Heart left ventricle (tissue), 13 donors: Measurements from ENCODE around the gene IL23R.

ENCODE experiments used
- POLR2A ChIP-seq, 2 donors: fragments of 450-650 bp; IDR thresholded peaks; one replicate each; pipeline ENCODE4 v1.6.1; 2017; ENCODE audit warnings: antibody characterized with exemption in 2 of 2, mild to moderate bottlenecking in 2 of 2, moderate library complexity in 2 of 2
- TF ChIP-seq, protein P1 (sequence below), 12 donors: fragments of 200-600 bp; sonication (generic) in 4 of 12; IDR thresholded peaks; one replicate each; pipeline versions ENCODE4 v1.5.0 to v1.8.0; 2018 to 2022; ENCODE audit warnings: antibody characterized with exemption in 12 of 12, mild to moderate bottlenecking in 5 of 12
- donor health status: ischemic (EF 13 %, LVEDD 7.1; RV severe dilation, severe dysfunction).
- donor health status: DM: no; HTN: yes; CAD: no.
- donor health status: DM: no; HTN: no; CAD: no.
- donor health status: ischemic (EF 25% LVEDD 6.9; RV normal size, moderate dysfunction).
- donor health status: ischemic (EF 25% LVEDD 5.7; RV mildly dilated, moderate dysfunction).
- donor health status: ischemic (EF 35%, LVEDD 5.7; RV mildly dilated, moderate dysfunction).
- donor health status: nonischemic (EF 11% LVEDD 7.7; RV severe dilation, severe dysfunction).
- donor health status: DM: yes; HTN: yes; CAD: no.
- donor health status: PGD.
- donor health status: ischemic (EF 29% LVEDD 5.4; RV normal size, mild dysfunction).
- donor health status: nonischemic (EF 23%, LVEDD 6.1; RV moderate dilation, normal function).

DNA sequence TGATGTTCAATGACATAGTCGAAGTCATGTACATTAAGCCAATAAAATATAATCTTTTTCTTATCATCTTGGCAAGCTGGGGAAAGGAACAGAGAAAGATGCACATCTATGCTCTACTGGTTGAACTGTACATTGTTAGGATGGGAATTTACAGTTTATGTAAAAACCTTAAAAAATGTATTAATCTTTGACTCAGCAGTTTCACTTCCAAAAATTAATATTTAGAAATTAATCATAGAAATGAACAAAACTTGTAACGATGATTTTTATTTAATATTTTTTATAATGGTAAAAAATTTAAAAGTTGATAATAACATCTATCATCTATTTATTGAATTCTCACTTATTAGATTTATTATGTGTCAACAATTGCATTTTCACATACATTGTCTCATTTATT, 25.8 kb upstream of the IL23R start:
- TF ChIP-seq POLR2A (IDR thresholded peaks at IDR 0.05), result no peak
- TF ChIP-seq, protein P1, sequence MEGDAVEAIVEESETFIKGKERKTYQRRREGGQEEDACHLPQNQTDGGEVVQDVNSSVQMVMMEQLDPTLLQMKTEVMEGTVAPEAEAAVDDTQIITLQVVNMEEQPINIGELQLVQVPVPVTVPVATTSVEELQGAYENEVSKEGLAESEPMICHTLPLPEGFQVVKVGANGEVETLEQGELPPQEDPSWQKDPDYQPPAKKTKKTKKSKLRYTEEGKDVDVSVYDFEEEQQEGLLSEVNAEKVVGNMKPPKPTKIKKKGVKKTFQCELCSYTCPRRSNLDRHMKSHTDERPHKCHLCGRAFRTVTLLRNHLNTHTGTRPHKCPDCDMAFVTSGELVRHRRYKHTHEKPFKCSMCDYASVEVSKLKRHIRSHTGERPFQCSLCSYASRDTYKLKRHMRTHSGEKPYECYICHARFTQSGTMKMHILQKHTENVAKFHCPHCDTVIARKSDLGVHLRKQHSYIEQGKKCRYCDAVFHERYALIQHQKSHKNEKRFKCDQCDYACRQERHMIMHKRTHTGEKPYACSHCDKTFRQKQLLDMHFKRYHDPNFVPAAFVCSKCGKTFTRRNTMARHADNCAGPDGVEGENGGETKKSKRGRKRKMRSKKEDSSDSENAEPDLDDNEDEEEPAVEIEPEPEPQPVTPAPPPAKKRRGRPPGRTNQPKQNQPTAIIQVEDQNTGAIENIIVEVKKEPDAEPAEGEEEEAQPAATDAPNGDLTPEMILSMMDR (IDR thresholded peaks at IDR 0.05), result no peak
